GM18526 (cell line): ENCODE measurements around the gene XRRA1.

ENCODE experiments used
- POLR2A ChIP-seq: IDR thresholded peaks from 3 replicates; pipeline ENCODE4 v1.6.1; 2011; ENCODE audit not compliant: insufficient read length; ENCODE audit errors: extremely low read depth

The XRRA1 gene

GRCh38 chr11:74948898-74949752 is at the start of gene XRRA1, which contains the start of gene SPCS2:
Gene XRRA1, minus strand, starts transcription at chr11:74949091. Its CDS starts 8,213 bp downstream, at chr11:74940878.
Gene SPCS2, plus strand, starts transcription at chr11:74949266. Its CDS starts 20 bp downstream, at chr11:74949286.
- TF ChIP-seq POLR2A, result peak; percentile 87

- TF ChIP-seq POLR2A, result no peak
These were observed 44.0 kb upstream of the XRRA1 start for GRCh38 chr11:74992852-74993251.

GRCh38 chr11:74990941-74991340 is 42.0 kb upstream of the XRRA1 start:
- no peak for TF ChIP-seq POLR2A

GRCh38 chr11:74989260-74989638 is 40.4 kb upstream of the XRRA1 start:
- no peak for TF ChIP-seq POLR2A

GRCh38 chr11:74988541-74989259 is 39.8 kb upstream of the XRRA1 start, which contains the start of gene NEU3:
Gene NEU3, plus strand, starts transcription at chr11:74988933. Its CDS starts 128 bp downstream, at chr11:74989061.
- TF ChIP-seq POLR2A, result peak; percentile 84

GRCh38 chr11:74984730-74985129 is 35.8 kb upstream of the XRRA1 start:
- TF ChIP-seq POLR2A, result no peak

GRCh38 chr11:74984070-74984469 is 35.2 kb upstream of the XRRA1 start:
- TF ChIP-seq POLR2A, result no peak

GRCh38 chr11:74981888-74982287 is 33.0 kb upstream of the XRRA1 start:
- TF ChIP-seq POLR2A, result no peak

GRCh38 chr11:74980634-74981033 is 31.7 kb upstream of the XRRA1 start:
- no peak for TF ChIP-seq POLR2A

GRCh38 chr11:74978041-74978440 is 29.1 kb upstream of the XRRA1 start:
- TF ChIP-seq POLR2A, result no peak

GRCh38 chr11:74971424-74971823 is 22.5 kb upstream of the XRRA1 start:
- TF ChIP-seq POLR2A, result no peak

GRCh38 chr11:74970852-74971395 is 22.0 kb upstream of the XRRA1 start:
- no peak for TF ChIP-seq POLR2A

GRCh38 chr11:74966651-74967050 is 17.8 kb upstream of the XRRA1 start:
- TF ChIP-seq POLR2A, result no peak

- no peak for TF ChIP-seq POLR2A
These were observed 9.2 kb upstream of the XRRA1 start for GRCh38 chr11:74957937-74958629.

- TF ChIP-seq POLR2A, result no peak
These were observed 7.6 kb upstream of the XRRA1 start for GRCh38 chr11:74956397-74957015.
